OCI-LY7 (cell line): ENCODE results near the gene IQCC. TPM values are rescaled to one million over a fixed set of nuclear protein-coding genes. Genes with fewer than 3 reads are reported as not detected.

ENCODE experiments used
- Bru-seq: library from RNA; stranded (reverse); fragments of 400-500 nt; gene quantifications from one replicate; lab custom pipeline; 2021; lab: Mats Ljungman, UMichigan
- BruChase-seq, 2 experiments: library from RNA; stranded (reverse); fragments of 400-500 nt; gene quantifications; one replicate each; lab custom pipeline; 2021; lab: Mats Ljungman, UMichigan
- BruUV-seq: library from RNA; stranded (reverse); fragments of 400-500 nt; replicated peaks from 2 replicates; lab custom pipeline; 2021; lab: Mats Ljungman, UMichigan
- CTCF ChIA-PET: fragments of 300-600 bp; sonication (Branson Sonifier 250); formaldehyde crosslinking; loops from one replicate; lab custom pipeline; 2022; ENCODE audit warnings: antibody characterized with exemption; ENCODE audit not compliant: unreplicated experiment; lab: Charles Lee
- POLR2A ChIA-PET: fragments of 300-600 bp; sonication (Branson Sonifier 250); formaldehyde crosslinking; loops from one replicate; lab custom pipeline; 2022; ENCODE audit warnings: antibody characterized with exemption; lab: Charles Lee
- DNase-seq: peaks from one replicate; pipeline ENCODE4 v3.0.0-alpha.2; 2015; ENCODE audit warnings: low spot score
- H2AFZ ChIP-seq: fragments of 200-600 bp; sonication (generic), shearing (Covaris generic); 2 replicates; pipeline ENCODE4 v1.6.1; 2014; ENCODE audit warnings: mild to moderate bottlenecking, antibody characterized with exemption, low read length, moderate library complexity
- H3K27ac ChIP-seq: fragments of 200-600 bp; sonication (generic); 2 replicates; pipeline ENCODE4 v1.5.1; 2014; ENCODE audit warnings: mixed run types, low read depth, mild to moderate bottlenecking, moderate library complexity, low read length, inconsistent platforms; ENCODE audit not compliant: poor library complexity, severe bottlenecking
- H3K36me3 ChIP-seq: fragments of 200-600 bp; sonication (generic); 2 replicates; pipeline ENCODE4 v1.6.1; 2014; ENCODE audit warnings: mild to moderate bottlenecking, antibody characterized with exemption, low read length, moderate library complexity, mixed read lengths; ENCODE audit not compliant: insufficient read depth
- H3K4me1 ChIP-seq: fragments of 200-600 bp; sonication (generic); 2 replicates; pipeline ENCODE4 v1.5.1; 2014; ENCODE audit warnings: mild to moderate bottlenecking, low read length; ENCODE audit not compliant: insufficient read depth, poor library complexity, severe bottlenecking
- H3K4me2 ChIP-seq: fragments of 200-600 bp; sonication (generic); 2 replicates; pipeline ENCODE4 v1.6.1; 2014; ENCODE audit warnings: mild to moderate bottlenecking, low read length
- H3K4me3 ChIP-seq: fragments of 200-600 bp; sonication (generic); 2 replicates; pipeline ENCODE4 v1.5.1; 2014; ENCODE audit warnings: mild to moderate bottlenecking, low read depth, low read length; ENCODE audit not compliant: poor library complexity, severe bottlenecking
- H3K79me2 ChIP-seq: fragments of 200-600 bp; sonication (generic); 2 replicates; pipeline ENCODE4 v1.6.1; 2016; ENCODE audit warnings: low read depth, mild to moderate bottlenecking, low read length, moderate library complexity, mixed read lengths; ENCODE audit not compliant: insufficient read depth
- H3K9me2 ChIP-seq: fragments of 200-600 bp; sonication (generic); 2 replicates; pipeline ENCODE4 v1.6.1; 2016; ENCODE audit warnings: mild to moderate bottlenecking, low read length, mixed read lengths; ENCODE audit not compliant: insufficient read depth
- H3K9me3 ChIP-seq: fragments of 200-600 bp; sonication (generic); 2 replicates; pipeline ENCODE4 v1.6.1; 2014; ENCODE audit warnings: mild to moderate bottlenecking, mixed run types, low read length, mixed read lengths
- H4K20me1 ChIP-seq: fragments of 200-600 bp; sonication (generic); 2 replicates; pipeline ENCODE4 v1.6.1; 2014; ENCODE audit warnings: mild to moderate bottlenecking, antibody characterized with exemption, low read length, moderate library complexity, mixed read lengths; ENCODE audit not compliant: insufficient read depth
- EZH2phosphoT487 ChIP-seq: fragments of 200-600 bp; sonication (generic); IDR thresholded peaks from 2 replicates; pipeline ENCODE4 v1.6.1; 2018; ENCODE audit warnings: low read depth, borderline replicate concordance, mild to moderate bottlenecking, mixed run types, antibody characterized with exemption, low read length, moderate library complexity, mixed read lengths
- intact Hi-C: fragments of 100-400 bp; cut with micrococcal nuclease; formaldehyde crosslinking; loops from one replicate; pipeline ENCODE4 v1.10.0; 2022; ENCODE audit not compliant: unreplicated experiment
- long read RNA-seq: library from polyadenylated mRNA; stranded (forward); transcript quantifications from one replicate; pipeline ENCODE4 v2.0.0, GENCODE V29; 2022
- total RNA-seq, 2 experiments: library from RNA; depleted of rRNA in 1 of 2; stranded (reverse); fragments of >200 nt in 1 of 2; shearing (Covaris generic) in 1 of 2; gene quantifications; 2 replicates each; pipeline ENCODE4 v1.2.3, GENCODE V29; 2014 to 2022
- TF ChIP-seq, protein P1 (sequence below): fragments of 200-600 bp; sonication (generic); conservative IDR thresholded peaks from 2 replicates; pipeline ENCODE4 v1.5.1; 2014; ENCODE audit warnings: mild to moderate bottlenecking, antibody characterized with exemption, low read length, moderate library complexity, mixed read lengths

Gene IQCC
- total RNA-seq (2014; rRNA removed; shearing (Covaris generic)) (12.1 and 14.5 TPM in 2 replicates), total RNA-seq (2022) (8.0 and 8.4 TPM in 2 replicates), Bru-seq, nascent RNA (percentile 56 among the genes with signal in this experiment), BruChase-seq, experiment 1, labeled RNA remaining after a 6-hour chase (percentile 56 among the genes with signal in this experiment), BruChase-seq, experiment 2, labeled RNA remaining after a 2-hour chase (percentile 60 among the genes with signal in this experiment)
- long read RNA-seq, partial matches to known transcripts, result 7 of 31 reads
- long read RNA-seq, other reads (novel, unspliced or antisense), result 19 of 31 reads

DNA sequence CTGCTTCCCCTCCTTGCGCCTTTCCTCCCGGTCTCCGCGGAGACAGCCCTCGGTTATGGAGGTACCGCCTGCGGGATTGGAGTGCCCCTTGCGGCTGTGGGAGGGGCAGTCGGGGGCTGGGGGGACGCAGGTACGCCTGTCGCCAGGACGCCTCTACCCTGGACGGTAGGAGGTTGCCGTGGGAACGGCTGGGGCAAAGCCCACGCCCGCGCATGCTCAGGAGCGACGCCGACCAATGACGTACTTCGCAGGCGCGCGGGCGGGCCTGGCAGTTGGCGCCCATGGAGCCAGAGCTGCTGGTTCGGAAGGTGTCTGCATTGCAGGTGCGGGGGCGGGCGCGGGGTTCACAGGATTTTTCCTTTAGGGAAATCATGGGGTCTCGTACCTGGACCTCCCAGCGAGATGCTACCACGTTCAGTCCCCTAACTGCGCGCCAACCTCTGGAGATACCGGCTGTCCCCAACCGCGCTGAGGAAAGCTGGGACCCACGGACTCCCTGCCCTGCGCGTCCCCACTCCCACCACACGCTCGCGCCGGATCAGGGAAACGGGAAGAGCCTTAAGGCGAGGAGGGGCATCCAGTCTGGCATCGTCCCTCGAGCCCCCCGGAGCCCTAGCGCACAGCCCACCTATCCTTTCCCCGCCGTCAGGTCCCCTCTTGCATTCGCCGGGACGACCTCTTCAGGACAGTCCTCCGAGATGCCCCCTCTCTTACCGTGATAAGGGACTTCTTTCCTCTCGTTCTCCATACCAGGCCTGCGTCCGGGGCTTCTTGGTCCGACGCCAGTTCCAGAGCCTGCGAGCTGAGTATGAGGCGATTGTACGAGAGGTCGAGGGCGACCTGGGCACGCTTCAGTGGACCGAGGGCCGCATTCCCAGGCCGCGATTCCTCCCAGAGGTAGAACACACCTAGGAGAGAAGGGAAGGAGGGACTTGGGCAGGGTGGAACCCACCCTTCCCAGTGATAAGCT lies at the start of gene IQCC:
TSS of gene IQCC (plus strand) at position 271 of the 970 bp plus-strand sequence. CDS start at position 282, 11 bp downstream.
- no peak for TF ChIP-seq EZH2phosphoT487
- TF ChIP-seq, protein P1, sequence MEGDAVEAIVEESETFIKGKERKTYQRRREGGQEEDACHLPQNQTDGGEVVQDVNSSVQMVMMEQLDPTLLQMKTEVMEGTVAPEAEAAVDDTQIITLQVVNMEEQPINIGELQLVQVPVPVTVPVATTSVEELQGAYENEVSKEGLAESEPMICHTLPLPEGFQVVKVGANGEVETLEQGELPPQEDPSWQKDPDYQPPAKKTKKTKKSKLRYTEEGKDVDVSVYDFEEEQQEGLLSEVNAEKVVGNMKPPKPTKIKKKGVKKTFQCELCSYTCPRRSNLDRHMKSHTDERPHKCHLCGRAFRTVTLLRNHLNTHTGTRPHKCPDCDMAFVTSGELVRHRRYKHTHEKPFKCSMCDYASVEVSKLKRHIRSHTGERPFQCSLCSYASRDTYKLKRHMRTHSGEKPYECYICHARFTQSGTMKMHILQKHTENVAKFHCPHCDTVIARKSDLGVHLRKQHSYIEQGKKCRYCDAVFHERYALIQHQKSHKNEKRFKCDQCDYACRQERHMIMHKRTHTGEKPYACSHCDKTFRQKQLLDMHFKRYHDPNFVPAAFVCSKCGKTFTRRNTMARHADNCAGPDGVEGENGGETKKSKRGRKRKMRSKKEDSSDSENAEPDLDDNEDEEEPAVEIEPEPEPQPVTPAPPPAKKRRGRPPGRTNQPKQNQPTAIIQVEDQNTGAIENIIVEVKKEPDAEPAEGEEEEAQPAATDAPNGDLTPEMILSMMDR, result no peak
- intact Hi-C loops, result no loop called here
- Histone ChIP-seq H3K27ac (peak within 1 kb of the TSS; percentile 8), H3K4me1 (peaks cover 42% of the 10 kb centered on the region), H3K4me3 (peak within 1 kb of the TSS; percentile 94), H3K36me3 (peaks cover 16% of the 10 kb centered on the region), H4K20me1 (no peaks in the 10 kb centered on the region), H3K79me2 (no peaks in the 10 kb centered on the region), H3K9me2 (no peaks in the 10 kb centered on the region), H3K9me3 (no peaks in the 10 kb centered on the region), H2AFZ (peak within 1 kb of the TSS; percentile 53), H3K4me2 (peak within 1 kb of the TSS; percentile 96)
- ChIA-PET POLR2A (interaction anchor here (1.4 to 1.8 kb wide), 2 partner anchors 11 to 26 kb away, joined by 5 to 6 read pairs; partner anchors contain the start of gene TXLNA), CTCF (interaction anchor here (1.7 kb wide), 1 partner anchor 10 kb away, joined by 8 read pairs; no protein-coding TSS in a partner anchor)
- BruUV-seq, result TSS peak; percentile 83
- peak; percentile 89 for DNase-seq

DNA sequence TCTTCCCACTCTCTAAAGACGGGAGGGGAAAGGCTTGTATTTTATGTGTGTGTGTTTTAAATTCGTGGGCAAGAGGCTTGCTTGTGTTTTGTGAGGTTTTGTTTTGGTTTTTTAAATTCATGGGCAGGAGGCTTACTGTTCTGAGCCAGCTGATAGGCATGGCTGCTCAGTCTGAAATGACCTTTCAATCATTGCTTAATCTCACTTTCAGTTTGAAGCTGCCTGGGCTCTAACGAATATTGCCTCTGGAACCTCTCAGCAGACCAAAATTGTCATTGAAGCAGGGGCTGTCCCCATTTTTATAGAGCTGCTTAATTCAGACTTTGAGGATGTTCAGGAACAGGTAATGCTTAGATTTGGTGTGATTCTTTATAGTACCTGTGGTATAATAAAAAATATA lies 46.3 kb upstream of the IQCC start:
- no TSS peak for BruUV-seq
- TF ChIP-seq EZH2phosphoT487, result no peak
- TF ChIP-seq, protein P1, result no peak
- Histone ChIP-seq H3K27ac (no peak overlapping the region), H2AFZ (no peak overlapping the region), H3K36me3 (peaks cover 87% of the 10 kb centered on the region), H3K4me2 (no peak overlapping the region), H4K20me1 (no peaks in the 10 kb centered on the region), H3K4me3 (no peak overlapping the region), H3K9me3 (no peaks in the 10 kb centered on the region), H3K79me2 (no peaks in the 10 kb centered on the region), H3K4me1 (no peaks in the 10 kb centered on the region), H3K9me2 (no peaks in the 10 kb centered on the region)
- CTCF ChIA-PET, result no interaction called here
- POLR2A ChIA-PET, result interaction anchor here (0.6 to 1.0 kb wide), 2 partner anchors 37 to 156 kb away, joined by 3 to 4 read pairs; no protein-coding TSS in a partner anchor
- intact Hi-C loops, result no loop called here
- no peak for DNase-seq
